Renal pelvis (tissue), 4 donors: Measurements from ENCODE around the gene MBP. TPM values are rescaled to one million over a fixed set of nuclear protein-coding genes. Genes with fewer than 3 reads are reported as not detected.
"Not testable (repeated sequence)": the region's sequence is repeated elsewhere in the genome, so short reads cannot be mapped to it uniquely, and the experiment has no call there.

Source experiments
- DNase-seq: peaks from one replicate; pipeline ENCODE4 v3.0.0-alpha.2; 2013
- polyA plus RNA-seq, 3 donors: library from polyadenylated mRNA; unstranded; fragments of 120-200 nt; gene quantifications; one replicate each; pipeline ENCODE4 v1.2.1, GENCODE V29; 2013; ENCODE audit not compliant: insufficient read length in 3 of 3

Gene MBP
- polyA plus RNA-seq, 3 donors: 18.5 to 20.4 (median 19.7) TPM

DNA sequence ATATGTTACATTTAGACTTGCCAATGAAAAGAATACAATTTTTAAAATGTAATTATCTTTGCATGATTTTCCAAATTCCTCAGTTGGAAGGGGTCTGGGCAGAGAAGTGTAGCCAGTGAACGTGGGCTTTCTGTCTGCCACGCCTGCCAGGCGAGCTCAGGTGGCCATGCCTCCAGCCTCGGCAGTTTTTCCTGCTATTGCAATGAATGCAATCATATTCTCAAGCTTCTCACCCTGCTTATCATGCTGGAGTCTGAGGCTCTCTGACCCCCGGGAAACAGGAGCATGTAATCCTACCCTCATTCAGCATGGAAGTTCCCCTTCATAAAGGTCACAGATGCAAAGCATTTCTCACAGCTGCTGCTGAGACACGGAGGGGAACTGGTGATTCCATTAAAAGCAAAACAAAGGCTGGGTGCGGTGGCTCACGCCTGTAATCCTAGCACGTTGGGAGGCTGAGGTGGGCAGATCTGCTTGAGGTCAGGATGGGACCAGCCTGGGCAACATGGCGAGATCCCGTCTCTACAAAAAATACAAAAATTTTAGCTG lies 154.8 kb downstream of the MBP start:
- DNase-seq: no peak

DNA sequence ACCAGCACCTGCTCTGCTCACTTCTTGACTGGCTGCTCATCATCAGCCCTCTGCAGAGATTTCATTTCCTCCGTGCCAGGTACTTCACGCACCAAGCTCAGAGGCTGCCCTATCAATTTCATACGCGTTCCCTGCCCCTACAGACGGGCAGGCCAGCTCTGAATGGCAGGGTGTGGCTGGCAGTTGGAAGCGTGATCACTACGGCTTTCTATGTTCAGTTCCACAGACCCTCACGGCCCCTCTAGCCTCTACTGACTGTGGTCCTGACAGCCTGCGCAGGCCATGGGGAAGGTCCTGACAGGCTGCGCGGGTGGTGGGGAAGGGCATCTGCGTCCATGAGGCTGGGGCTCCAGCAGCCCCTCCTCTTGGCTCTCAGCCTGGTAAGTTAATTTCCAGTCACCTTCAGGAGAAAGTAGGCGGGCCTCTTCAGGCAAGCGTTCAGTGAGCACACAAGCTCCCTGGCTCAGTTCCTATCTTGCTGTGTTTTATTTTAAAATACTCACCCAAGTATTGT lies 155.4 kb downstream of the MBP start:
- no peak for DNase-seq

DNA sequence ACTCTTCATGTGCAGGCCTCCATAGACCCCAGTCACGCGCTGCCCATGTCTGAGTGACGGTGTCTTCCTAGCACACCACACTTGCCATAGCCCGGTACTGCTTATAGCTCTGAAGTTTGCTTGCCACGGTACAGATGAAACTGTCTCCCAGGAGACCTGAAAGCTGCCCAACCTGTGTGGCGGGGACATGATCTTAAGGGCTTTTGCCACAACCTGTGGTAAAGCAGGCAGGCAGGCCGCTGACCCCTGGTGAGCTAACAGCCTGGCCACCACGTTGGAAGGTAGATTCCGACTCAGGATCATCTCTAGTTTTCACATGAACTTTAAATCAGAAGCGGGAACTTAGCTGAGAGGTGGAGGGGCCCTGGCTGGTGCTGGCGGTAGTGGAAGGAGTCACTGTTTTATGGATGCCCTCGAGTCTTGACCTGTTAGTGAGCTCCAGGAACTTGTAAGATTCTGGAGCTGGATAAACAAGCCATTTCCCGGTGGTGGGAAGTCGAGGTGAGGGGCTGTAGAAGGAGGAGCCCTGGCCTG lies 156.9 kb downstream of the MBP start:
- no peak for DNase-seq

DNA sequence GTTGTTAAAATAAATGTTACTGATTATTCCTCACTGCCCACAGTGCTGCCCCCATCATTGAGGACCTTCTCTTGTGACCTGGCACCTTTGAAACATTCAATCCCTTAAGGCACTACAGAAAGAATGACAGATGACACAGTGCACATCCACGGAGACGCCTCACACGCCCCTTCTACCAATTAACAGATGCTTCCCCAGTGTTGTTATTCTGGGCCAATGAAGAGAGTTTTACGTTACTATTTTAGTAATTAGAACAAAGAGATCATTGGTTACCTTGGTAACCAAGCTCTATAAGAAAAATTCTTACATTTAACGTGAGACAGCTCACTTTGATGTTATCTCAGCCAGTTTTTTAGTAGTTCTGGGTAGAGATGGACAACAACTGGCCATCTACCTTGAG lies 158.2 kb downstream of the MBP start:
- no peak for DNase-seq

DNA sequence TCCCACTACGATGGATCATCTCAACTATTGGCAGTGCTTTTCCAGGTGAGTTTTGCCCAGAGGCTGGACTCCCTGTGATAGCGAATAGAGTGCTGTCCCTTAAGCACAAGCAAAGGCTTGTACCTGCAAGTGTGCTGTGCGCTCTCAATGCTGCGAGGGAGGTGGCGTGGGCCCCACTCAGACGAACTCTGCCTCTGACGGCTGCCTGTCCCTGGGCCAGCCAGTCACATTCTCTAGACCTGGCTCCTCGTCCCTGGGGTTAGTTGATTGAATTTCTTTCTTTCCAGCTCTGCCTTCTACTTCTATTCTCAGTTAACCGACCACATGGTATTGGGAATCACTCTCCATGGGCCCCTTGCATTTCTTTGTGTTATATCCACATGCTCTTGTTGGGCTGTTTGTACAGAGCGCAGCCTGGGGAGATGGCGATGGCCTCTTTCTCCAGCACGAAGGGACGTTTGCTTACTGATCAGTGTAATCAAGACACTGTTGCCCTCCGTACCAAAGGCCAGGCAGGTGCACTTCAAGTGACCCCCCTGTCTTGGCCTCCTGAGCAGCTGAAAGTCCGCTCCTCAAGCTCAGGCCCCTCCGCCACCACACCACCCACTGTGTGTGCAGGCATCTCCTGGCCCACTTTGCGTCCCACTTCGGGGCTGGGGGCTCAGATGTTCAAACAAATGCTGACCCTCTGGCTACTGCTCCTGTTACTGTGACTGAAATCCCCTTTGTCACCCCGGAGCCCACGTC lies 158.9 kb downstream of the MBP start:
- no peak for DNase-seq

DNA sequence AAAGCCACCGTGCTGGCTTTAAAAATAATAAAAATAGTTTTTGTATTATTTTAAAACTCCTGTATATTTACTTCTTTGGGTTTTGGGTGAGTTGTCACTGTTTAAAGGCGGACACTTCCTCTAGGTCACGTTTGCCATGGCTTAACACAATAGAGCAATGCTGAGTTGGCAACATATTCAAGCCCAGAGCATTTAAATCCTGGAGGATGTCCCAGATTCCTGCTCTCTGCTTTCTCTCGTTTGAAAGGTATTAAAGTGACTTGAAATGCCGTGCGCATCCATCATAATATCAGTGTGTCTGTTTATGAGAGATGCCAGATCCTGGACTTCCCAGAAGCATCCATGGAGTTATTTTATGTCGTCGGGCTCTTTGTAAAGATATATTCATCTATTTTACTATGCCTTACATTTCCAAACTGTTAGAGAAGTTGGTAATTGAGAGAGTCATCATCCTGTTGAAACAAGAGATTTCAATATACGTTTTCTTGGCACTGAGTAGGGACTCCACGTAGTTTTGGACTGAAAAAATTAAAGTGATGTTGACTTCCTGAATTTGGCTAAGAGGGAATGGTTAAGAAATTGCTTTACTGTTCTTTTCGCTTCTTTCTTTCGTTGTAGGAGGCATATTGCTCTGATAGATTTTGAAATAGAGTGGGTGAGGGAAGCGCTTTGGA lies 159.6 kb downstream of the MBP start:
- DNase-seq: no peak

DNA sequence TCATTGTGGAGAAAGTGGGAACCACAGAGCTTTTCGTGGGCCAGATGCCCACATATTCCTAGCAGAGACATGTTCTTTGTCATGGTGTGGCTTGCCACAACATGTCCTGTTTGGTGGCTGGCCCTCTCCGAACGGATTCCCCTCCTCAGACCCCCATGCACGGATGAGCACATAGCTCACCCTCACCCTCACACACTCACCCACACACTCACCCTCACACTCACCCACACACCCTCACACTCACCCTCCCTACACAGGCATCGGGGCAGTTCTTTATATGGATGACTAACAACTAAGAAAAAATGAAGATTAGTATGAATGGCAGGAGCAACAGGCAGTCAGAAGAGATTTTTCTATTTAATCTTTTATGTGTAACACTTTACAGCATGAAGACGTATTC lies 160.3 kb downstream of the MBP start:
- no peak for DNase-seq

DNA sequence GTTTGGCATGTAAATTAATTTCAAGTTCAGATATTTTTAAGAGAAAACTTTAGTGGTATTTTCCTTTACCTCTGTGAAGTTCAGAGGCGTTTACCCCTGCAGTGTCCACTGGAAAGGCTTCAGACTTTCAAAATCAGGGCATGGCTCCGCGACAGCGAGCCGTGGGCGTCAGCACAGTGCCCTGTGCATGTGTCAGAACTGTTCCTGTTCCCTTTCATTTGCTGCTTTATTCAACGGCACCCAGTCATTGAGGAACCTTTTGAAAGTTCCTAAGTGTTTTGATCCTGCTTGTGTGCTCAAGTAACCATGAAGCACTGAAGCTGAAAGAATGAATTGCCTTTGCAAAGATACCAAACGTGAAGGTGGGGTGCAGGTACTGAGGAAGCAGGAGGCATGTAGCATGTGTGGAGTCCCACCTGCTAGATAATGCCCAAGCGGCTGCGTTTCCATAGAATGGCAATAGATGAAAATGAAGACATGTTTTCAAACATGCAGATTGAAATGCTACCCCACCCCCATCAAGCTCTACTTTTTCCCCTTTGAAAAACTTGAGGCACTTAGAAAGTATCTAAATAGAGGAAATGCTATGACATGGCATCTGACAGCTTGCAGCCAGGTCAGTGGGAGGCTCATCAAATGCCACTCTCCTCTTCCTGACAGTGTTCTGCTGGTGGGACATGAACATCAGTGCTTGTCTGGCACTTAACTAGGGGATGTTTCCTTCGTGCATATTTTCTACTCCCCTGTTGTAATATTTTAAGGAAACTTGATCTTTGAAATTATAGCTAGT lies 161.6 kb downstream of the MBP start:
- DNase-seq: no peak

DNA sequence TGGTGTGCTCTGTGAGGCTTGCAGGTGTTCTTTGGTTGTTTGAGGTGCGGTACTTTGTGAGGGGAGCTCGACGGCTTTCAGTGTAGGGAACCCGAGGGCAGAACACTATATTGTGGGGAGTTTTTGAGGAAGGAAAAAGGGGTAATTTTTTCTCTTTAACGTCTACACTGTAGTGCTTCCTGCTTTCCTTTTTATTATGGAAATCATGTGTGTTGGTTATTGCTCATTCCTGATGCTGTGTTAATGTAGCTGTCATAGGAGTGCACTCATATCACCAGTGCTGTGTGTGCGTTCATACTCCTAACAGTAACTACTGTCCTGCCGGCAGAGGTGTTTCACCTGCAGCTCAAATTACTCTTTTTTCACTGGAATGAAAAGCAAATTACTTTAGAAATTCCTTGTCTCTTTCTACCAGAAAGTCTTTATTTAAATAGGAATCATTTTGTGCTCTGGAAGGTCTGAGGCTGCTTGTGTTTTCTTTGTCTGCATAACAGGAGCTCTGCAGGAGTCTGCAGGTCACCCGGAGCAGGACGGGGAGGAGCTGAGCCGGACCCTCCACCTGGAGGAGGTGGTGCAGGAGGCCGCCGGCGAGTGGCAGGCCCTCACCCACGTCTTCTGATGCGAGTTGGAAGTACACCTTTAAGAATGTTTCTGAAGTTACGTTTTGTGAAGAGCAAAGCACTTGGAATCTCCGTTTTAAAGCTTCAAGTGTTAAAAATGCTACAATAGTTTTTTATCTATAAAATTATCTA lies 164.7 kb downstream of the MBP start:
- no peak for DNase-seq

DNA sequence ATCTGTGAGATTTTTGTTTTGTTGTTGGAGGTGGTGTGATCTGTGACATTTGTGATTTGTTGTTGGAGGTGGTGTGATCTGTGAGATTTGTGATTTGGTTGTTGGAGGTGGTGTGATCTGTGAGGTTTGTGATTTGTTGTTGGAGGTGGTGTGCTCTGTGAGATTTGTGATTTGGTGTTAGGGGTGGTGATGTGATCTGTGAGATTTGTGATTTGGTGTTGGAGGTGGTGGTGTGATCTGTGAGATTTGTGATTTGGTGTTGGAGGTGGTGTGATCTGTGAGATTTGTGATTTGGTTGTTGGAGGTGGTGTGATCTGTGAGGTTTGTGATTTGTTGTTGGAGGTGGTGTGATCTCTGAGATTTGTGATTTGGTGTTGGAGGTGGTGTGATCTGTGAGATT lies 165.3 kb downstream of the MBP start:
- not testable (repeated sequence) for DNase-seq

DNA sequence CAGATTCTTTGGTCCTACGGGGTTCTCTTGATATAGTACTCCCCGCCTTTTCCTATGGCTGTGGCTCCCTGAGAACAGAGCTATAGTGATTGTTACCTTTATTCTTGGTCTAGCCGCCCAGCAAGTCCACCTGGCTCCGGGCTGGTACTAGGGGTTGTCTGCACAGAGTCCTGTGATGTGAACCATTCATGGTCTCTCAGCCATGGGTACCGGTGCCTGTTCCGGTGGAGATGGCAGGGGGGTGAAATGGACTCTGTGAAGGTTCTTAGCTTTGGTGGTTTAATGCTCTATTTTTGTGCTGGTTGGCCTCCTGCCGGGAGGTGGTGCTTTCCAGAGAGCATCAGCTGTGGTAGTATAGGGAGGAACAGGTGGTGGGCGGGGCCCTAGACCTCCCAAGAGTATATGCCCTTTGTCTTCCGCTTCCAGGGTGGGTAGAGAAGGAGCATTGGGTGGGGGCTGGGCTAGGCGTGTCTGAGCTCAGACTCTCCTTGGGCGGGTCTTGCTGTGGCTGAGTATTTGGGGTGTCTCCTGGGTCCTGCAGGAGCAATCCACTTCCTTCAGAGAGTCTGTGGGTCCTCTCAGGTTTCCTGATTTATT lies 166.9 kb downstream of the MBP start:
- not testable (repeated sequence) for DNase-seq

DNA sequence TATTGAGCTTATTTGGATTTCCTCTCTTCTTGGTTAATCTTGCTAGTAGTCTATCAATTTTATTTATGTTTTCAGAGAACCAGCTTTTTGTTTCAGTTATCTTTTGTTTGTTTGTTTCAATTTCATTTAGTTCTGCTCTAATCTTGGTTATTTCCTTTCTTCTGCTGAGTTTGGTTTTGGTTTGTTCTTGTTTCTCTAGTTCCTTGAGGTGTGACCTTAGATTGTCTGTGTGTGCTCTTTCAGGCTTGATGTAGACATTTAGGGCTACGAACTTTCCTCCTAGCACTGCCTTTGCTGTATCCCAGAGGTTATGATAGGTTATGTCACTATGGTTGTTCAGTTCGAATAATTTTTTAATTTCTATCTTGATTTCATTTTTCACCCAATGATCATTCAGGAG lies 168.6 kb downstream of the MBP start:
- DNase-seq: no peak

DNA sequence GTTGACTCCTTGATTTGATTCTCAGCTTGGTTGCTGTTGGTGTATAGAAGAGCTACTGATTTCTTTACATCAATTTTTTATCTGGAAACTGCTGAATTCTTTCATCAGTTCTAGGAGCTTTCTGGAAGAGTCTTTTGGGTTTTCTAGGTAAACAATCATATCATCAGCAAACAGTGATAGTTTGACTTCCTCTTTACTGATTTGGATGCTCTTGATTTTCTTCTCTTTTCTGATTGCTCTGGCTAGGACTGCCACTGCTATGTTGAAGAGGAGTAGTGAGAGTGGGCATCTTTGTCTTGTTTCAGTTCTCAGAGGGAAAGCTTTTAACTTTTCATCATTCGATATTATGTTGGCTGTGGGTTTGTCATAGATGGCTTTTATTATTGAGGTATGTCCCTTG lies 169.7 kb downstream of the MBP start:
- no peak for DNase-seq

DNA sequence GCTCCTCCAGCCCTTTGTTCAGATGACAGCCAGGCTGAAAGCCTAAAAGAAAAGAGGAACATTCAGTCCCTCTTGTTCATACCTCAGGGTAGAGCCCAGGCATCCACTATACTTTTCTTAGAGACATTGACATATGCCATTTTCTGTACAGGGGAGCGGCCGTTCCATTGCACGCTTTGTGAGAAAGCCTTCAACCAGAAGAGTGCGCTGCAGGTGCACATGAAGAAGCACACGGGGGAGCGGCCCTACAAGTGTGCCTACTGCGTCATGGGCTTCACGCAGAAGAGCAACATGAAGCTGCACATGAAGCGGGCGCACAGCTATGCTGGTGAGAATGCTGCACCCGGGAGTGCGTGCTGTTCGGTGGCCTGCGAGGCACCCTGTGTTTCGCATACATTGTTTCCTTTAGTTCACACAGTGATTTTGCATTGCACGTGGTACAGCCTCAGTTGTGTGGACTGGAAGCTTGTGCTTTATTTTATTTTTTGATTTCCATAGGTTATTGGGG lies 172.0 kb downstream of the MBP start:
- no peak for DNase-seq

DNA sequence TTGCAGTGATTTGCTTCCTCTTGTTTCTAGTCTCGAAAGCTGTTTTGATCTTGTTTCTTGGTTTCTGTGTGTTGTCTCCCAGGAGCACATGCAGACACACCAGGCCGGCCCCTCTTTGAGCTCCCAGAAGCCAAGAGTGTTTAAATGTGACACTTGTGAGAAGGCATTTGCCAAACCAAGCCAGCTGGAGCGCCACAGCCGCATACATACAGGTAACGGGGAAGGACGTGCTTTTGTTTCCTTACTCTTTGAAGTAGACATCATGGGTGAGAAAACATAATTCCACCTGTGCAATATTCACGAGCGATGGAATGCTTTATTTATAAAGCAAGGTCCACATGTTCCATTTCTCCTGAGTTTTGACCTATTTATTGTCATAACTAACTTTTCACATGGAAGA lies 173.0 kb downstream of the MBP start:
- DNase-seq: no peak

DNA sequence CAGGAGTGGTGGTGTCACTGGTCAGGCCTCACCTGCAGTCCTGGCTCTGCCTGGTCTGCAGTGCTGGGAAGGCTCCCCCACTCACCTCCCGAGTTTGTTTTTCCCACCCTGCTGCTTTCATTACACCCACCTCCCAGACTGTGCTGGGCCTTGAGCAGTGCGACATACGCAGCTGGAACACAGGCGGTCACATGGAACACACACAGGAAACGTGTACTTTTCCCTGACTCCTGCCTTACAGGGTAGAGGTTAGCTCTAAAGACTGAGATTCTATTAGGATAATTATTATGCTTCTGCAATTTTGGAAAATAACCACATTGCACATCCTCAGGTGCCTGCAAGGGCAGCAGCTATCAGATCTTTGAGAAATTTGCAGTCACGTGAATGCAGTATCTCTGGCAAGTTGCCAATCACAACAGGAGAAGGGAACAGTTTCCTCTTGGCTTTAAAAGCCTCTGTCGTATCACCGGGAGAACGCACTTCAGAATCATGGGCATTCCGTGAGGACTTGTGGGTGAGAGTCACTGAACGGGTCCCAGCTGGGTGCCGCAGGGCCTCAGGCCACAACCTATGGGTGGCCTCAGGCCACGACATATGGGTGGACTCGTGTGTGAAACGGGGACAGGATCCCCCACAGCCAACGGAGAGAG lies 173.8 kb downstream of the MBP start:
- DNase-seq: peak; percentile 54

DNA sequence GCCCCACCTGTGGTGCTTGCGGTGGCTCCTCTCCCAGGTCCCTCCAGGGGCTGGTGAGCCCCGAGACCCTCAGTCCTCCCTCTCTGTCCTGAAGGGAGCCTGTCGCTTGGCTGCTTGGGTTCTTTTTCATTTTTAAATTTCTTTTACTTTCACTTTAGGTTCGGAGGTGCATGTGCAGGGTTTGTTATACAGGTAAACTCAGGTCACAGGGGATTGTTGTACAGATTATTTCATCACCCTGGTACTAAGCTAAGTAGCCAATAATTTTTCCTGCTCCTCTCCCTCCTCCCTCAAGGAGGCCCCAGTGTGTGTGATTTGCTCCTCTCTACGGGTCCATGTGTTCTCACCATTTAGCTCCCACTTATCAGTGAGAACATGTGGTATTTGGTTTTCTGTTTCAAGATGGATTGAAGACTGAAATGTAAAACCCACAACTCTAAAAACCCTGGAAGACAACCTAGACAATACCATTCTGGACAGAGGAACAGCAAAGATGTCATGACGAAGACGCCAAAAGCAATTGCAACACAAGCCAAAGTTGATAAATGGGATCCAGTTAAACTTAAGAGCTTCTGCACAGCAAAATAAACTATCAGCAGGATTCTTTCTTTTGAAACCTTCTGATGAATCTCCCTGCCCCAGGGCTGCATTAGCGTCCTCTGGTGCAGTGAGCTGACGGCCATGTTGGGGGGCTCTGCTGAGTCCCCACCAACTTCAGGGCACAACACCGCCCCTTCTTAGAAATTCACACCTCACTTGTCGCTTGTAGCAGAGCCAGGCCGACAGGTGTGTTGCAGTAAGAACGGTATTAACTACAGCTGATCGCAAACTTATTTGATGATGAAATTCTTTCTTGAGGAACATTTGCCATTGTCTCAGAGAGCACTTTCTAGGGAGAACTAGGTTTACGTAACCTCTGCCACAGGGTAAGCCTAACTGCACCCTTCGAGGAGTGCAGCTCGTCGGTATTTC lies 174.9 kb downstream of the MBP start:
- DNase-seq: no peak

DNA sequence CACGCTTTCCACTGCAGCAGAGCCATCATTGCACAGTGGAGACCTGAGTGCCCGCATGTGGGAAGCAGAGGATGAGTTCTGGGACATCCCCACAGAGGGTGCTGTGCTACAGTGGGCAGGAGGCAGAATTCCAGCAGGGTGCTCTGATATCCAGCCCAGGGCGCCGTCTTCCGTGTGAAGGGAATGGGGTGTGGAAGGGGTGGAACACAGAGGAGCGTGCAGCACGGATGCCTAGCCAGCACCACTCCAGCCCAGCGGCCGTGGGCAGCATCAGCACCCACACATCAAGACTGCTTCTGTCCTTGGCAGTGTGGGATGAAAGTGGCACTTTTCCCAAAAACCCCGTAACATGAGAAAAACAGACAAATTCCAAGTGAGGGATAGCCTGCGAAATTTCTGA lies 175.9 kb downstream of the MBP start:
- DNase-seq: no peak
